ENCODE measurements around the gene SSH3. TPM values are rescaled to one million over a fixed set of nuclear protein-coding genes. Genes with fewer than 3 reads are reported as not detected.
A peak's percentile ranks its signal among the peaks of the same experiment; 100 is the strongest.

Gene SSH3
- total RNA-seq, 1 donor from 2014 or later, result 5.1 TPM

- ATAC-seq (ENCODE audit: low read depth) (no peak), DNase-seq (peak; percentile 18)
- intact Hi-C loops (cut with micrococcal nuclease), result no loop called here
- Mint-ChIP-seq H3K27me3 (no peaks in the 10 kb centered on the region), H3K9me3 (no peaks in the 10 kb centered on the region), H3K36me3 (ENCODE audit: low read depth) (peaks cover 44% of the 10 kb centered on the region), H3K27ac (peak overlapping the region; percentile 98), H3K4me1 (peaks cover 98% of the 10 kb centered on the region), H3K4me3 (peak overlapping the region; percentile 46)
- ChIA-PET POLR2A (interaction anchor here (0.6 to 5.2 kb wide), 7 partner anchors 8 to 77 kb away, joined by 3 to 164 read pairs (median 18); partner anchors contain the start of genes ANKRD13D and POLD4), CTCF (no interaction called here)
- TF ChIP-seq, protein P1, sequence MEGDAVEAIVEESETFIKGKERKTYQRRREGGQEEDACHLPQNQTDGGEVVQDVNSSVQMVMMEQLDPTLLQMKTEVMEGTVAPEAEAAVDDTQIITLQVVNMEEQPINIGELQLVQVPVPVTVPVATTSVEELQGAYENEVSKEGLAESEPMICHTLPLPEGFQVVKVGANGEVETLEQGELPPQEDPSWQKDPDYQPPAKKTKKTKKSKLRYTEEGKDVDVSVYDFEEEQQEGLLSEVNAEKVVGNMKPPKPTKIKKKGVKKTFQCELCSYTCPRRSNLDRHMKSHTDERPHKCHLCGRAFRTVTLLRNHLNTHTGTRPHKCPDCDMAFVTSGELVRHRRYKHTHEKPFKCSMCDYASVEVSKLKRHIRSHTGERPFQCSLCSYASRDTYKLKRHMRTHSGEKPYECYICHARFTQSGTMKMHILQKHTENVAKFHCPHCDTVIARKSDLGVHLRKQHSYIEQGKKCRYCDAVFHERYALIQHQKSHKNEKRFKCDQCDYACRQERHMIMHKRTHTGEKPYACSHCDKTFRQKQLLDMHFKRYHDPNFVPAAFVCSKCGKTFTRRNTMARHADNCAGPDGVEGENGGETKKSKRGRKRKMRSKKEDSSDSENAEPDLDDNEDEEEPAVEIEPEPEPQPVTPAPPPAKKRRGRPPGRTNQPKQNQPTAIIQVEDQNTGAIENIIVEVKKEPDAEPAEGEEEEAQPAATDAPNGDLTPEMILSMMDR (IDR thresholded peaks at IDR 0.05), result no peak
Observed at GRCh38 chr11:67275606-67276409, 27.5 kb upstream of the SSH3 start.

- TF ChIP-seq, protein P1 (IDR thresholded peaks at IDR 0.05), result no peak
- Mint-ChIP-seq H3K9me3 (no peaks in the 10 kb centered on the region), H3K27ac (peak overlapping the region; percentile 98), H3K4me3 (peak overlapping the region; percentile 59), H3K36me3 (ENCODE audit: low read depth) (peaks cover 41% of the 10 kb centered on the region), H3K27me3 (no peaks in the 10 kb centered on the region), H3K4me1 (peaks cover 88% of the 10 kb centered on the region)
- POLR2A ChIA-PET, result interaction anchor here (0.6 to 5.2 kb wide), 12 partner anchors 9 to 189 kb away, joined by 3 to 164 read pairs (median 9); partner anchors contain the start of genes ANKRD13D, CLCF1, GRK2 and POLD4
- ATAC-seq (ENCODE audit: low read depth) (peak; percentile 1), DNase-seq (no peak)
- intact Hi-C loops (cut with micrococcal nuclease), result loop anchor here (1.0 kb wide), 3 partner anchors 9 to 40 kb away; no protein-coding TSS in a partner anchor
- CTCF ChIA-PET, result interaction anchor here (0.9 to 3.1 kb wide), 6 partner anchors 9 to 105 kb away, joined by 3 to 19 read pairs (median 8); partner anchors contain the start of genes ANKRD13D and GRK2
Observed at GRCh38 chr11:67276781-67277230, 26.5 kb upstream of the SSH3 start.

GRCh38 chr11:67277231-67277961 is 25.9 kb upstream of the SSH3 start:
- DNase-seq, result peak; percentile 85
- no peaks in the 10 kb centered on the region for H3K9me3 Mint-ChIP-seq
- POLR2A ChIA-PET, result interaction anchor here (0.6 to 5.2 kb wide), 16 partner anchors 9 to 188 kb away, joined by 3 to 164 read pairs (median 6); partner anchors contain the start of genes ANKRD13D, CLCF1, GRK2 and POLD4
- peaks cover 42% of the 10 kb centered on the region for H3K36me3 Mint-ChIP-seq (ENCODE audit: low read depth)
- CTCF ChIA-PET, result interaction anchor here (0.9 to 3.1 kb wide), 6 partner anchors 10 to 105 kb away, joined by 3 to 19 read pairs (median 8); partner anchors contain the start of genes ANKRD13D and GRK2
- peaks cover 85% of the 10 kb centered on the region for H3K4me1 Mint-ChIP-seq
- no peaks in the 10 kb centered on the region for H3K27me3 Mint-ChIP-seq
- peak; percentile 93 for ATAC-seq (ENCODE audit: low read depth)
- H3K27ac Mint-ChIP-seq, result peak overlapping the region; percentile 98
- intact Hi-C loops (cut with micrococcal nuclease), result loop anchor here (1.0 kb wide), 3 partner anchors 9 to 40 kb away; no protein-coding TSS in a partner anchor
- peak overlapping the region; percentile 59 for H3K4me3 Mint-ChIP-seq
- TF ChIP-seq, protein P1 (IDR thresholded peaks at IDR 0.05), result no peak

GRCh38 chr11:67278135-67278938 is 25.0 kb upstream of the SSH3 start:
- intact Hi-C loops (cut with micrococcal nuclease), result no loop called here
- no peaks in the 10 kb centered on the region for H3K27me3 Mint-ChIP-seq
- POLR2A ChIA-PET, result interaction anchor here (0.6 to 5.2 kb wide), 12 partner anchors 10 to 197 kb away, joined by 3 to 164 read pairs (median 9); partner anchors contain the start of genes ANKRD13D, CLCF1, GRK2 and POLD4
- H3K27ac Mint-ChIP-seq, result peak overlapping the region; percentile 98
- H3K4me1 Mint-ChIP-seq, result peaks cover 78% of the 10 kb centered on the region
- ATAC-seq (ENCODE audit: low read depth) (no peak), DNase-seq (no peak)
- no peaks in the 10 kb centered on the region for H3K9me3 Mint-ChIP-seq
- H3K4me3 Mint-ChIP-seq, result peak overlapping the region; percentile 59
- TF ChIP-seq, protein P1 (IDR thresholded peaks at IDR 0.05), result no peak
- H3K36me3 Mint-ChIP-seq (ENCODE audit: low read depth), result peaks cover 51% of the 10 kb centered on the region
- CTCF ChIA-PET, result interaction anchor here (1.5 to 3.1 kb wide), 3 partner anchors 9 to 39 kb away, joined by 8 to 19 read pairs (median 15); partner anchors contain the start of genes ANKRD13D and GRK2

All from activated B cell treated with CpG ODN at 0.5 μM for 24 hours (primary cell).